ENCODE data around the gene PHF21B. TPM values are rescaled to one million over a fixed set of nuclear protein-coding genes. Genes with fewer than 3 reads are reported as not detected.

PHF21B gene
- total and polyA plus RNA-seq, 2 donors (not counting 1 experiment from before 2014, with no cell fraction given), result 0.17 TPM; not detected in 1

GRCh38 chr22:44871782-44872181 is 138.0 kb downstream of the PHF21B start:
- H3K27me3 ChIP-seq (ENCODE audit: control insufficient read depth, insufficient read depth, low read length), result no peaks in the 10 kb centered on the region
- H4K20me1 ChIP-seq (ENCODE audit: control insufficient read depth, extremely low read depth, insufficient read depth, low read length), result no peaks in the 10 kb centered on the region
- no peak for TF ChIP-seq CTCF (conservative IDR thresholded peaks at IDR 0.05 in 1 of 2, IDR thresholded peaks at IDR 0.05 in 1 of 2; ENCODE audit: low read depth in 1 of 2, low read length in 2 of 2)
- TF ChIP-seq EZH2 (IDR thresholded peaks at IDR 0.05; ENCODE audit: low read length, missing control alignments), result no peak

GRCh38 chr22:44870021-44870420 is 139.8 kb downstream of the PHF21B start:
- Histone ChIP-seq H3K4me1 (ENCODE audit: control insufficient read depth, extremely low read depth, insufficient read depth, low read length) (no peaks in the 10 kb centered on the region), H4K20me1 (ENCODE audit: control insufficient read depth, extremely low read depth, insufficient read depth, low read length) (no peaks in the 10 kb centered on the region), H3K79me2 (ENCODE audit: control insufficient read depth, insufficient read depth, low read length) (no peaks in the 10 kb centered on the region), H3K4me3 (replicated peaks in 1 of 4; ENCODE audit: control extremely low read depth in 1 of 4, insufficient read depth in 1 of 4, low read depth in 3 of 4, low read length in 4 of 4) (no peak overlapping the region), H3K9ac (ENCODE audit: insufficient read depth, low read length) (no peak overlapping the region), H3K9me3 (ENCODE audit: control insufficient read depth, insufficient read depth, low read depth, low read length) (no peaks in the 10 kb centered on the region), H2AFZ (ENCODE audit: low read length) (no peak overlapping the region), H3K27me3 (ENCODE audit: control insufficient read depth, insufficient read depth, low read length) (no peaks in the 10 kb centered on the region), H3K4me2 (ENCODE audit: extremely low read depth, insufficient read depth, low read length) (no peak overlapping the region), H3K36me3 (ENCODE audit: control insufficient read depth, insufficient read depth, low read length) (no peaks in the 10 kb centered on the region), H3K27ac (ENCODE audit: insufficient read depth, low read length) (no peak overlapping the region)
- peak in 1 of 2 donors; percentile 64 for DNase-seq (ENCODE audit: low read depth in 2 of 2)
- TF ChIP-seq EZH2 (IDR thresholded peaks at IDR 0.05; ENCODE audit: low read length, missing control alignments) (no peak), CTCF (conservative IDR thresholded peaks at IDR 0.05 in 1 of 2, IDR thresholded peaks at IDR 0.05 in 1 of 2; ENCODE audit: low read depth in 1 of 2, low read length in 2 of 2) (no peak)

More at GRCh38 chr22:44871782-44872181, 138.0 kb downstream of the PHF21B start:
- Histone ChIP-seq H3K4me2 (ENCODE audit: extremely low read depth, insufficient read depth, low read length) (no peak overlapping the region), H3K36me3 (ENCODE audit: control insufficient read depth, insufficient read depth, low read length) (no peaks in the 10 kb centered on the region), H3K4me3 (replicated peaks in 1 of 4; ENCODE audit: control extremely low read depth in 1 of 4, insufficient read depth in 1 of 4, low read depth in 3 of 4, low read length in 4 of 4) (no peak overlapping the region), H3K9ac (ENCODE audit: insufficient read depth, low read length) (no peak overlapping the region), H3K79me2 (ENCODE audit: control insufficient read depth, insufficient read depth, low read length) (no peaks in the 10 kb centered on the region), H3K4me1 (ENCODE audit: control insufficient read depth, extremely low read depth, insufficient read depth, low read length) (no peaks in the 10 kb centered on the region), H3K9me3 (ENCODE audit: control insufficient read depth, insufficient read depth, low read depth, low read length) (no peaks in the 10 kb centered on the region), H3K27ac (ENCODE audit: insufficient read depth, low read length) (no peak overlapping the region), H2AFZ (ENCODE audit: low read length) (no peak overlapping the region)
- DNase-seq (ENCODE audit: low read depth in 2 of 2), result no peak

- peak in 1 of 2 donors; percentile 17 for DNase-seq (ENCODE audit: low read depth in 2 of 2)
- H3K36me3 ChIP-seq (ENCODE audit: control insufficient read depth, insufficient read depth, low read length), result no peaks in the 10 kb centered on the region
- H3K4me3 ChIP-seq (replicated peaks in 1 of 4; ENCODE audit: control extremely low read depth in 1 of 4, insufficient read depth in 1 of 4, low read depth in 3 of 4, low read length in 4 of 4), result no peak overlapping the region
- TF ChIP-seq CTCF (conservative IDR thresholded peaks at IDR 0.05 in 1 of 2, IDR thresholded peaks at IDR 0.05 in 1 of 2; ENCODE audit: low read depth in 1 of 2, low read length in 2 of 2), result no peak
- no peak for TF ChIP-seq EZH2 (IDR thresholded peaks at IDR 0.05; ENCODE audit: low read length, missing control alignments)
- no peak overlapping the region for H2AFZ ChIP-seq (ENCODE audit: low read length)
- H3K9ac ChIP-seq (ENCODE audit: insufficient read depth, low read length), result no peak overlapping the region
- H3K4me2 ChIP-seq (ENCODE audit: extremely low read depth, insufficient read depth, low read length), result no peak overlapping the region
- H4K20me1 ChIP-seq (ENCODE audit: control insufficient read depth, extremely low read depth, insufficient read depth, low read length), result no peaks in the 10 kb centered on the region
- H3K27me3 ChIP-seq (ENCODE audit: control insufficient read depth, insufficient read depth, low read length), result no peaks in the 10 kb centered on the region
- H3K4me1 ChIP-seq (ENCODE audit: control insufficient read depth, extremely low read depth, insufficient read depth, low read length), result no peaks in the 10 kb centered on the region
- no peaks in the 10 kb centered on the region for H3K79me2 ChIP-seq (ENCODE audit: control insufficient read depth, insufficient read depth, low read length)
- H3K9me3 ChIP-seq (ENCODE audit: control insufficient read depth, insufficient read depth, low read depth, low read length), result no peaks in the 10 kb centered on the region
- no peak overlapping the region for H3K27ac ChIP-seq (ENCODE audit: insufficient read depth, low read length)
Observed at GRCh38 chr22:44869196-44869595, 140.6 kb downstream of the PHF21B start.
